Subcutaneous adipose tissue (tissue), 4 donors: ENCODE data around the gene CACYBP. TPM values are rescaled to one million over a fixed set of nuclear protein-coding genes. Genes with fewer than 3 reads are reported as not detected.

ENCODE experiments used
- CTCF ChIP-seq: fragments of 450-650 bp; IDR thresholded peaks from one replicate; pipeline ENCODE4 v1.5.1; 2016; ENCODE audit warnings: low read depth, mild to moderate bottlenecking, control low read depth, antibody characterized with exemption, moderate library complexity
- total RNA-seq, 4 donors: library from RNA; depleted of rRNA; stranded (reverse); fragments of >200 nt; gene quantifications; one replicate each; pipeline ENCODE4 v1.1.0, GENCODE V29; 2016

The CACYBP gene
- total RNA-seq, 4 donors from 2014 or later: 49.1 to 337 (median 169) TPM

DNA sequence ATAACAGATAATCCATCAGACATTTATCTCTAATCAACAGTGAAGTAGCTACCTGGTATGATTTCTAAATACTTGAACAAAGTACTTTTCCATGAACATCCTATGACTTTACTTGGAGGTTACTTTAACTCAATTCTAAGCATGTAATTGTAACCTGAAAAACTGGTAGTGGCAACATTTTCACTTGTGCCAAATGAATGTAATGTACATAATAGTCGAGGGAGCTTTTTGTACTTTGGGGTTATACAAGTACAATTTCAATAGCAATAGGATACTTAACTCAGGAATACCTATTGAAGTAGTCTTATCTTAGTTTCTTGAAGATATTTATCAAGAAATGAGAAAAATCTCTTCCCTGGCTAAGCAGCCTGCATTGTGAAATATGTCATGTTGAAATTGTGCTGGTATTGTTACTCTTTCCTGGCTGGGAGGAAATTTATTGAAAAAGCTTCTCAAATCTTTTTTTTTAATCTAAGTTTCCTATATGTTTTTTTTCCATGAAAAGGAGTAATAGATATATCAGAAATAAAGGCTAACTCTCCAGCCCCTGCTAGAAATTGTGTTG, 33.7 kb upstream of the CACYBP start:
- TF ChIP-seq CTCF: no peak

GRCh38 chr1:174967845-174968705, 31.7 kb upstream of the CACYBP start:
- TF ChIP-seq CTCF: no peak

- TF ChIP-seq CTCF: no peak
These were observed 30.9 kb upstream of the CACYBP start for GRCh38 chr1:174968750-174969244.

GRCh38 chr1:174969977-174970376, 29.8 kb upstream of the CACYBP start:
- no peak for TF ChIP-seq CTCF

- no peak for TF ChIP-seq CTCF
These were observed 28.3 kb upstream of the CACYBP start for GRCh38 chr1:174971466-174971865.

DNA sequence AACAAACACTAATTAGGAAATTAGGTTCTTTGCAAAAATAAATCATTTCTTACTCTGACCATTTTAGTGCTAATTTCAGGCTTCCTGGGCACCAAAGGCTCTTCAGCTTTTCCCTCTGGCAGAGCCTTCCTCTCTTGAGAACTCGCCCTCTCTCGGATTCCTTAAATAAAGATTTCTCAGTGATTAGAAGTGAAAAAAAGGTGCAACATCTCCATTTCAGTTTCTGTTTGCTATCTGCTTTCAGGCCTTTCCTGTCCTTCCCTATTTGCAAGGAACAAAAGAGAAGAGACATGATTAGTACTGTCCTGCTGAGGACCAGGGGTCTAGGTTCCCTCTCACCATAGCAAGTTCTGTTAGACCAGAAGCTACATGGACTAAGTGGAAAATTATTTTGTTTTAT, 27.8 kb upstream of the CACYBP start:
- no peak for TF ChIP-seq CTCF

DNA sequence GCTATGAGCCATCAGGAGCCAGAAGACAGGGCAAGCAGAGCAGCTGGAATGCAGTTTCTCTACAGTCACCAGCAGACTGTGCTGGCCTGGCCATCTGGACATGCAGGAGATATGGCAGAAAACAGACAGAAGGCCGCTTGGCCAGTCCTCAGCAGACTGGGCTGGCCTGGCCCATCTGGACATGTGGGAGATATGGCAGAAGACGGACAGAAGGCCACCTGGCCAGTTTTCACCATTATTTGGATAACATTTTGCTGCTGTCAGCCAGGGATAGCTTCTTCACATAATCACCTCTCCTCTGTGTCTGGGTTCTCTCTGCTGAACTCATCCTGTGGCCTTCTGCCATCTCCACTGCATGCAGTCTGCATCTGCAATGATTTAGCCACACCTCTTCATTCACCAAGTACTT, 25.0 kb upstream of the CACYBP start:
- TF ChIP-seq CTCF: no peak
